ENCODE results near the gene TIMM23B.
"Not testable (repeated sequence)": the region's sequence is repeated elsewhere in the genome, so short reads cannot be mapped to it uniquely, and the experiment has no call there.

TIMM23B gene

GRCh38 chr10:49941447-49942338, at the start of gene TIMM23B, which contains the start of gene PARG:
Gene TIMM23B (plus strand): TSS chr10:49942053. CDS start chr10:49942195, 142 bp downstream.
Gene PARG (minus strand): TSS chr10:49942027. CDS start chr10:49941725, 302 bp downstream.
- peak; percentile 85 for DNase-seq

- not testable (repeated sequence) for DNase-seq
Measured at GRCh38 chr10:49899999-49900398, 41.9 kb upstream of the TIMM23B start.

GRCh38 chr10:49900406-49900805, 41.4 kb upstream of the TIMM23B start:
- not testable (repeated sequence) for DNase-seq

GRCh38 chr10:49903829-49904228, 38.0 kb upstream of the TIMM23B start:
- DNase-seq, result not testable (repeated sequence)

- not testable (repeated sequence) for DNase-seq
Measured at GRCh38 chr10:49908290-49909080, 33.4 kb upstream of the TIMM23B start.

- DNase-seq, result not testable (repeated sequence)
Measured at GRCh38 chr10:49910295-49910694, 31.6 kb upstream of the TIMM23B start.

- DNase-seq, result not testable (repeated sequence)
Measured at GRCh38 chr10:49916451-49916850, 25.4 kb upstream of the TIMM23B start.

- DNase-seq, result not testable (repeated sequence)
Measured at GRCh38 chr10:49917927-49918326, 23.9 kb upstream of the TIMM23B start.

GRCh38 chr10:49922041-49922440, 19.8 kb upstream of the TIMM23B start:
- DNase-seq, result not testable (repeated sequence)

GRCh38 chr10:49923572-49923971, 18.3 kb upstream of the TIMM23B start:
- DNase-seq, result not testable (repeated sequence)

- not testable (repeated sequence) for DNase-seq
Measured at GRCh38 chr10:49931276-49931675, 10.6 kb upstream of the TIMM23B start.

- DNase-seq, result not testable (repeated sequence)
Measured at GRCh38 chr10:49931959-49932728, 9.7 kb upstream of the TIMM23B start.

GRCh38 chr10:49942339-49942705, 469 bp downstream of the TIMM23B start:
- not testable (repeated sequence) for DNase-seq

- DNase-seq, result not testable (repeated sequence)
Measured at GRCh38 chr10:49943607-49944006, 1.8 kb downstream of the TIMM23B start.

GRCh38 chr10:49948142-49948541, 6.3 kb downstream of the TIMM23B start:
- not testable (repeated sequence) for DNase-seq

- DNase-seq, result not testable (repeated sequence)
Measured at GRCh38 chr10:49948737-49949136, 6.9 kb downstream of the TIMM23B start.

GRCh38 chr10:49952006-49952405, 10.2 kb downstream of the TIMM23B start:
- not testable (repeated sequence) for DNase-seq

- not testable (repeated sequence) for DNase-seq
Measured at GRCh38 chr10:49953122-49953521, 11.3 kb downstream of the TIMM23B start.

GRCh38 chr10:49970331-49970857, 28.5 kb downstream of the TIMM23B start:
- not testable (repeated sequence) for DNase-seq

- DNase-seq, result not testable (repeated sequence)
Measured at GRCh38 chr10:49971466-49971865, 29.6 kb downstream of the TIMM23B start.

GRCh38 chr10:49972094-49972493, 30.2 kb downstream of the TIMM23B start:
- DNase-seq, result not testable (repeated sequence)

GRCh38 chr10:49977756-49978155, 35.9 kb downstream of the TIMM23B start:
- DNase-seq, result not testable (repeated sequence)
